Measurements from ENCODE around the gene BEGAIN.

Gene BEGAIN, protein sequence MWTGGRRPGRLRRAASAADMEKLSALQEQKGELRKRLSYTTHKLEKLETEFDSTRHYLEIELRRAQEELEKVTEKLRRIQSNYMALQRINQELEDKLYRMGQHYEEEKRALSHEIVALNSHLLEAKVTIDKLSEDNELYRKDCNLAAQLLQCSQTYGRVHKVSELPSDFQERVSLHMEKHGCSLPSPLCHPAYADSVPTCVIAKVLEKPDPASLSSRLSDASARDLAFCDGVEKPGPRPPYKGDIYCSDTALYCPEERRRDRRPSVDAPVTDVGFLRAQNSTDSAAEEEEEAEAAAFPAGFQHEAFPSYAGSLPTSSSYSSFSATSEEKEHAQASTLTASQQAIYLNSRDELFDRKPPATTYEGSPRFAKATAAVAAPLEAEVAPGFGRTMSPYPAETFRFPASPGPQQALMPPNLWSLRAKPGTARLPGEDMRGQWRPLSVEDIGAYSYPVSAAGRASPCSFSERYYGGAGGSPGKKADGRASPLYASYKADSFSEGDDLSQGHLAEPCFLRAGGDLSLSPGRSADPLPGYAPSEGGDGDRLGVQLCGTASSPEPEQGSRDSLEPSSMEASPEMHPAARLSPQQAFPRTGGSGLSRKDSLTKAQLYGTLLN

DNA sequence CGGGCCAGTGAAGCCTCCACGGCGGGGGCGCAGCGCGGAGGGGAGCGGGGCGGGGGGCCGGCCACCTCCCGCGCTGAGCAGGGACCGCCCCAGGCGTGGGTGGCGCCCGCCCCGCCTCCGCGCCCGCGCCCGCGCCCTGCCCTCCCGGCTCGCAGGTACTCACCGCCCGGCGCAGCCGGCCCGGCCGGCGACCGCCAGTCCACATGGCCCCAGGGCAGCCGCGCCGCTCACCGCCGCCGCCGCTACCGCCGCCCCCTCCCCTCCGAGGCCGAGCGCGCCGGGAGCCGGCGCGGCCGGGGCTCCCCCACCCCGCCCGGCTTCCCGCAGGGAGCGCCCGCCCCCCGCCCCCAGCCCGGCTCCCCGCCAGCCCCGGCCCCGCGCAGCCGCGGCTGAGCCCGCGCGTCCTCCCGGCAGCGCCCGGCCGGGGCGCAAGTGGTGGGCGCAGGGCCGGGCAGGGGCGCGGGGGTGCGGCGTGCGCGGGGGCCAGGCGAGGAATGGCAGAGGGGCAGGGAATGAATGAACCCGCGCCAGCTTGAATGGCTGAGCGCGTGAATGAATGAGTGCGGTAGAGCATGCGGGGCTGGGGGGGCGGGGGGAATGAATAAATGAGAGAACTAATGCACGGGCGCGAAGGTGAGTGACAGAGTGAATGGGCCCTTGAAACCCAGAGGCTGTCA is at the start of gene BEGAIN:
Gene BEGAIN (minus strand): TSS at position 332 of the 677 bp plus-strand sequence. CDS start 127 bp downstream, at position 205.
- no peak within 1 kb of the TSS for H3K4me3 ChIP-seq (ENCODE audit: low read depth, low read length)
- no peak for DNase-seq (ENCODE audit: low read depth)
- TF ChIP-seq, protein P1, sequence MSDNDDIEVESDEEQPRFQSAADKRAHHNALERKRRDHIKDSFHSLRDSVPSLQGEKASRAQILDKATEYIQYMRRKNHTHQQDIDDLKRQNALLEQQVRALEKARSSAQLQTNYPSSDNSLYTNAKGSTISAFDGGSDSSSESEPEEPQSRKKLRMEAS (IDR thresholded peaks at IDR 0.05; ENCODE audit: low read depth, low read length): no peak
- TF ChIP-seq POLR2A (IDR thresholded peaks at IDR 0.05; ENCODE audit: extremely low read depth, insufficient read length): no peak

DNA sequence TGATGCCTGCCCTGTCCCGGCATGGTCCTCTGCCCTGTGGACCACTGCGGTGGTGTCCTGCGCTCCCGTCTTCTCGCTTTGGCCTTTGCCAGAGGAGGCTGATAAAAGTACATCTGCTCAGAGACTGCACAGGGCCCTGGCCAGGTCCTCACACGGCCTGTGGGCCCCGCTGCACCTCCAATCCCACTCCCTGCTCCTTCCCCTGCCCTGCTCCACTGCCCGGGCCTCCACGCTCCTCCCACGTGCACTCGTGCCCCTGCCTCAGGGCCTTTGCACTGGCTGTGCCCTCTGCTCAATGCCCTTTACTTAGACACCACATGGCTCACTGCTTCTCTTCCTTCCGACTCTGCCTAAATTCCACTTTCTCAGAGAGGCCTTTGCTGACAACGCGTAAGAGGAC is 49.3 kb upstream of the BEGAIN start:
- no peak overlapping the region for H3K4me3 ChIP-seq (ENCODE audit: low read depth, low read length)
- no peak for TF ChIP-seq POLR2A (IDR thresholded peaks at IDR 0.05; ENCODE audit: extremely low read depth, insufficient read length)
- TF ChIP-seq, protein P2, sequence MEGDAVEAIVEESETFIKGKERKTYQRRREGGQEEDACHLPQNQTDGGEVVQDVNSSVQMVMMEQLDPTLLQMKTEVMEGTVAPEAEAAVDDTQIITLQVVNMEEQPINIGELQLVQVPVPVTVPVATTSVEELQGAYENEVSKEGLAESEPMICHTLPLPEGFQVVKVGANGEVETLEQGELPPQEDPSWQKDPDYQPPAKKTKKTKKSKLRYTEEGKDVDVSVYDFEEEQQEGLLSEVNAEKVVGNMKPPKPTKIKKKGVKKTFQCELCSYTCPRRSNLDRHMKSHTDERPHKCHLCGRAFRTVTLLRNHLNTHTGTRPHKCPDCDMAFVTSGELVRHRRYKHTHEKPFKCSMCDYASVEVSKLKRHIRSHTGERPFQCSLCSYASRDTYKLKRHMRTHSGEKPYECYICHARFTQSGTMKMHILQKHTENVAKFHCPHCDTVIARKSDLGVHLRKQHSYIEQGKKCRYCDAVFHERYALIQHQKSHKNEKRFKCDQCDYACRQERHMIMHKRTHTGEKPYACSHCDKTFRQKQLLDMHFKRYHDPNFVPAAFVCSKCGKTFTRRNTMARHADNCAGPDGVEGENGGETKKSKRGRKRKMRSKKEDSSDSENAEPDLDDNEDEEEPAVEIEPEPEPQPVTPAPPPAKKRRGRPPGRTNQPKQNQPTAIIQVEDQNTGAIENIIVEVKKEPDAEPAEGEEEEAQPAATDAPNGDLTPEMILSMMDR (IDR thresholded peaks at IDR 0.05; ENCODE audit: low read depth, low read length): no peak
- TF ChIP-seq MYC (IDR thresholded peaks at IDR 0.05; ENCODE audit: low read depth, low read length): no peak
- TF ChIP-seq, protein P1 (IDR thresholded peaks at IDR 0.05; ENCODE audit: low read depth, low read length): no peak
- DNase-seq (ENCODE audit: low read depth): no peak

DNA sequence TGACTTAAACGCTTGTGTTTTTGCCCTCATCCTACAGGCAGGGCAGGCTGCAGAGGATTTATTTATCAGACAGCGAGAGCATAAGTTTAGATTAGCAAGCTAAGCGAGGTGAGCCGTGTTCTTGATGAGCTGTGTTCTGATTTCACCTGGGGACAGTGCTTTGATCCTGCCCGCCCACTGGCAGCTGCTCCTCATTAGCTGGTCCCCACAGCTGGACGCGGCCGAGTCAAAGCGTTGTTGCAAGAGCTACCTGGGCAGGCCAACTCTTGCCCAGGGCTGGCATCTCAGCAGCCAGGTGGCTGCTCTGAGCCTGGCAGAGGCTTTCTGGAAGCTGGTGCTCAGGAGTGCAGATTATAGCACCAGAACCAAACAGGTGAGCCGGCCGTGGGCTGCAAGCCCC is 46.8 kb upstream of the BEGAIN start:
- no peak overlapping the region for H3K4me3 ChIP-seq (ENCODE audit: low read depth, low read length)
- TF ChIP-seq, protein P2 (IDR thresholded peaks at IDR 0.05; ENCODE audit: low read depth, low read length): no peak
- DNase-seq (ENCODE audit: low read depth): no peak

DNA sequence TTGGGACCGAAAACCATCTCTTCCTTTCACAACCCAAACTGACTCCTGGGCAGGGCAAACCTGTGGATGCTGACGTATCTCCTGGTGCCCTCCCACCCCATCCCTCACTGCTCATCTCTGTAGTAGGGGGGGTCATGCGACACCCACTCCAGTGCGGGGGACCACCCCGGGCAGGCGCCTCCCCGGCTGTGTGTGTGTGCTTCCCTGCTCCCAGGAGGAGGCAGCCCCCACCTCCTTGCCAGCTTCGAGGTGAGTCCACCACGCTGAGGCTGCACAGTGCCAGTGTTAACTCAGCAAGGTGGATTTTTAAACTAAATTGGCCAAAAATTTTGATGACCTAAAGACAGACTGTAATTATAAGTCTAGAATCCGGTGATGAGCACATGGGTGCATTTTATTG is 46.2 kb upstream of the BEGAIN start:
- DNase-seq (ENCODE audit: low read depth): no peak
- TF ChIP-seq, protein P1 (IDR thresholded peaks at IDR 0.05; ENCODE audit: low read depth, low read length): no peak
- TF ChIP-seq MYC (IDR thresholded peaks at IDR 0.05; ENCODE audit: low read depth, low read length): no peak
- TF ChIP-seq, protein P2 (IDR thresholded peaks at IDR 0.05; ENCODE audit: low read depth, low read length): no peak
- no peak for TF ChIP-seq POLR2A (IDR thresholded peaks at IDR 0.05; ENCODE audit: extremely low read depth, insufficient read length)
- no peak overlapping the region for H3K4me3 ChIP-seq (ENCODE audit: low read depth, low read length)

DNA sequence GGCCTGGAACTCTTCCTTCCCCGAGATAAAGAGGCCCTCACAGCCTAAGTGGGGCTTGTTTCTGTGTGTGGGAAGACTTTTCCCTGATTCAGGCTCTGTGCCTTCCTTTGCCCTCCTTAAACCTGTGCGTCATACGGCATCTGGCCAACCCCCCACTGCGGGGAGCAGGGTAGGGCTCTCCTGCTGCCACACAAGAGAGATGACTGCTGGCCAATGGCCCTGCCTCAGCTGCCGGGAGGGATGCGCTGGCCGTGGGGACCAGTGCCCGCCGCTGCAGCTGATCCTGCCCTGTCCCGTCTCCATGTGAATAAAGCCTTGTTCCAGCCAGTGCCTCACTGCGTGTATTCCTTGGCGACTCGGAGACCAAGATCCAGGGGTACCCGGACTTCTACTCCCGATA is 42.5 kb upstream of the BEGAIN start:
- no peak overlapping the region for H3K4me3 ChIP-seq (ENCODE audit: low read depth, low read length)
- TF ChIP-seq, protein P1 (IDR thresholded peaks at IDR 0.05; ENCODE audit: low read depth, low read length): no peak
- TF ChIP-seq MYC (IDR thresholded peaks at IDR 0.05; ENCODE audit: low read depth, low read length) (no peak), POLR2A (IDR thresholded peaks at IDR 0.05; ENCODE audit: extremely low read depth, insufficient read length) (no peak)
- TF ChIP-seq, protein P2 (IDR thresholded peaks at IDR 0.05; ENCODE audit: low read depth, low read length): no peak
- DNase-seq (ENCODE audit: low read depth): no peak

DNA sequence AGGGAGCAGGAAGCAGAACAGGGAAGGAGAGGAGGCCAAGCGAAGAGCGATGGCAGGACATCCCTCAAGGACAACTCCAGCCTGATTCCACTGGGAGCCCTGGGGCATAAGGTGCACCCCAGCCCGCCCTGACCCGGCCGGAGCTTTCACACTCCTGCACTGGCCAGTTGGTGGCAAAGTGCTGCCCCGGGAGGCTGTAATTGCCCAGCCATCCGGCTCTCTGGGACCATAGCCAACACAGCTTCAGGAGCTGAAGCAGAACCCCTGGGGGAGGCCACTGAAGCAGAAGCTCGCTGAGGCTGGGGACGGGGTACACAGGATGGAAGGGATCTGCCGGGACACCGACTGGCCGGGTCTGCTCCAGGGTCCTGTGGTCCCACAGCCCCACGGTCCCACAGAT is 41.9 kb upstream of the BEGAIN start:
- no peak for DNase-seq (ENCODE audit: low read depth)
- H3K4me3 ChIP-seq (ENCODE audit: low read depth, low read length): no peak overlapping the region
- TF ChIP-seq POLR2A (IDR thresholded peaks at IDR 0.05; ENCODE audit: extremely low read depth, insufficient read length): no peak
- TF ChIP-seq, protein P1 (IDR thresholded peaks at IDR 0.05; ENCODE audit: low read depth, low read length): no peak
- TF ChIP-seq MYC (IDR thresholded peaks at IDR 0.05; ENCODE audit: low read depth, low read length): no peak
- TF ChIP-seq, protein P2 (IDR thresholded peaks at IDR 0.05; ENCODE audit: low read depth, low read length): no peak

Measured in NB4 (cell line).